HEK293T (cell line): ENCODE measurements around the gene MTMR1.

Experiments
- CTCF ChIA-PET: fragments of 350-600 bp; formaldehyde crosslinking; extraction: SDS; loops from one replicate; lab custom pipeline; 2021; ENCODE audit warnings: antibody characterized with exemption, inconsistent platforms; lab: Yijun Ruan, JAX
- POLR2A ChIA-PET: fragments of 350-600 bp; formaldehyde crosslinking; extraction: SDS; loops from one replicate; lab custom pipeline; 2020; ENCODE audit warnings: antibody characterized with exemption, inconsistent platforms; lab: Yijun Ruan, JAX
- DNase-seq: peaks from one replicate; pipeline ENCODE4 v3.0.0; 2012; ENCODE audit warnings: mixed read lengths; ENCODE audit errors: extremely low spot score
- ARNT ChIP-seq: fragments of 450-650 bp; IDR thresholded peaks from 2 replicates; pipeline ENCODE4 v1.6.1; 2017; ENCODE audit warnings: mild to moderate bottlenecking
- BHLHE40 ChIP-seq: fragments of 450-650 bp; IDR thresholded peaks from 2 replicates; pipeline ENCODE4 v1.6.1; 2016; ENCODE audit warnings: mild to moderate bottlenecking, moderate library complexity, borderline replicate concordance
- CTBP1 ChIP-seq: fragments of 450-650 bp; IDR thresholded peaks from 2 replicates; pipeline ENCODE4 v1.6.1; 2016; ENCODE audit warnings: borderline replicate concordance
- ELF4 ChIP-seq: fragments of 450-650 bp; IDR thresholded peaks from 2 replicates; pipeline ENCODE4 v1.6.1; 2017; ENCODE audit warnings: antibody characterized with exemption
- FOXA1 ChIP-seq: fragments of 450-650 bp; IDR thresholded peaks from 2 replicates; pipeline ENCODE4 v1.6.1; 2016; ENCODE audit warnings: mild to moderate bottlenecking
- FOXK2 ChIP-seq: fragments of 450-650 bp; IDR thresholded peaks from 2 replicates; pipeline ENCODE4 v1.6.1; 2016; ENCODE audit warnings: mild to moderate bottlenecking
- FOXM1 ChIP-seq: fragments of 450-650 bp; IDR thresholded peaks from 2 replicates; pipeline ENCODE4 v1.6.1; 2017; ENCODE audit warnings: mild to moderate bottlenecking, borderline replicate concordance
- HDGF ChIP-seq: fragments of 450-650 bp; IDR thresholded peaks from 2 replicates; pipeline ENCODE4 v1.6.1; 2017; ENCODE audit warnings: antibody characterized with exemption, borderline replicate concordance
- L3MBTL2 ChIP-seq: fragments of 450-650 bp; conservative IDR thresholded peaks from 2 replicates; pipeline ENCODE4 v1.6.1; 2016; ENCODE audit warnings: mild to moderate bottlenecking
- LEF1 ChIP-seq: fragments of 450-650 bp; IDR thresholded peaks from 2 replicates; pipeline ENCODE4 v1.6.1; 2017; ENCODE audit warnings: mild to moderate bottlenecking, borderline replicate concordance
- NFRKB ChIP-seq: fragments of 450-650 bp; IDR thresholded peaks from 2 replicates; pipeline ENCODE4 v1.6.1; 2016; ENCODE audit warnings: mild to moderate bottlenecking, moderate library complexity
- PKNOX1 ChIP-seq: fragments of 450-650 bp; IDR thresholded peaks from 2 replicates; pipeline ENCODE4 v1.6.1; 2016
- SP1 ChIP-seq: fragments of 450-650 bp; IDR thresholded peaks from 2 replicates; pipeline ENCODE4 v1.6.1; 2017
- SUZ12 ChIP-seq: fragments of 450-650 bp; IDR thresholded peaks from 2 replicates; pipeline ENCODE4 v1.6.1; 2016; ENCODE audit warnings: mild to moderate bottlenecking
- TARDBP ChIP-seq: fragments of 450-650 bp; IDR thresholded peaks from 2 replicates; pipeline ENCODE4 v1.6.1; 2016
- ZNF384 ChIP-seq: fragments of 450-650 bp; IDR thresholded peaks from 2 replicates; pipeline ENCODE4 v1.6.1; 2016

Gene MTMR1

GRCh38 chrX:150700107-150700506 lies 6.9 kb downstream of the MTMR1 start:
- ChIA-PET POLR2A (no interaction called here), CTCF (no interaction called here)
- TF ChIP-seq ZNF384 = no peak
- no peak for DNase-seq

- no peak for DNase-seq
- TF ChIP-seq SP1 (no peak), CTBP1 (no peak), FOXK2 (no peak), ELF4 (no peak), BHLHE40 (no peak), FOXA1 (no peak), TARDBP (no peak), ZNF384 (no peak), HDGF (no peak), L3MBTL2 (no peak), LEF1 (no peak), ARNT (no peak)
- POLR2A ChIA-PET = no interaction called here
- CTCF ChIA-PET = no interaction called here
Measured at GRCh38 chrX:150701377-150701776, 8.2 kb downstream of the MTMR1 start.

GRCh38 chrX:150702966-150703694 lies 9.9 kb downstream of the MTMR1 start:
- no peak for DNase-seq
- POLR2A ChIA-PET = interaction anchor here (0.5 kb wide), 1 partner anchor 21 kb away, joined by 3 read pairs; no protein-coding TSS in a partner anchor
- TF ChIP-seq FOXA1 (no peak), TARDBP (no peak), ARNT (no peak), PKNOX1 (no peak), ZNF384 (no peak), FOXM1 (no peak)
- CTCF ChIA-PET = interaction anchor here (0.5 to 1.2 kb wide), 2 partner anchors 20 to 91 kb away, joined by 3 to 5 read pairs; no protein-coding TSS in a partner anchor

GRCh38 chrX:150703695-150703974 lies 10.4 kb downstream of the MTMR1 start:
- POLR2A ChIA-PET = no interaction called here
- DNase-seq = no peak
- no peak for TF ChIP-seq BHLHE40
- TF ChIP-seq TARDBP = no peak
- TF ChIP-seq FOXK2 = no peak
- no peak for TF ChIP-seq NFRKB
- CTCF ChIA-PET = interaction anchor here (1.2 kb wide), 1 partner anchor 20 kb away, joined by 5 read pairs; no protein-coding TSS in a partner anchor

- DNase-seq = no peak
- no peak for TF ChIP-seq FOXK2
- no peak for TF ChIP-seq SUZ12
- no peak for TF ChIP-seq ELF4
- no peak for TF ChIP-seq CTBP1
- no peak for TF ChIP-seq NFRKB
- TF ChIP-seq L3MBTL2 = no peak
- no peak for TF ChIP-seq PKNOX1
- no peak for TF ChIP-seq ARNT
- TF ChIP-seq FOXA1 = no peak
- TF ChIP-seq SP1 = no peak
- TF ChIP-seq BHLHE40 = no peak
- TF ChIP-seq TARDBP = no peak
- TF ChIP-seq HDGF = no peak
- TF ChIP-seq FOXM1 = no peak
- no peak for TF ChIP-seq ZNF384
- no peak for TF ChIP-seq LEF1
- ChIA-PET CTCF (interaction anchor here (1.2 kb wide), 1 partner anchor 21 kb away, joined by 5 read pairs; no protein-coding TSS in a partner anchor), POLR2A (no interaction called here)
Measured at GRCh38 chrX:150704030-150704613, 10.9 kb downstream of the MTMR1 start.

GRCh38 chrX:150712619-150713018 lies 19.4 kb downstream of the MTMR1 start:
- POLR2A ChIA-PET = no interaction called here
- no peak for DNase-seq
- TF ChIP-seq BHLHE40 = no peak
- TF ChIP-seq HDGF = no peak
- no peak for TF ChIP-seq ZNF384
- TF ChIP-seq ARNT = no peak
- CTCF ChIA-PET = interaction anchor here (0.6 kb wide), 1 partner anchor 52 kb away, joined by 5 read pairs; no protein-coding TSS in a partner anchor

GRCh38 chrX:150715184-150715583 lies 22.0 kb downstream of the MTMR1 start:
- CTCF ChIA-PET = no interaction called here
- no peak for TF ChIP-seq ELF4
- TF ChIP-seq CTBP1 = no peak
- no peak for TF ChIP-seq FOXM1
- no peak for TF ChIP-seq PKNOX1
- TF ChIP-seq SP1 = no peak
- TF ChIP-seq FOXK2 = no peak
- TF ChIP-seq LEF1 = no peak
- no peak for TF ChIP-seq NFRKB
- no peak for TF ChIP-seq FOXA1
- no peak for TF ChIP-seq SUZ12
- no peak for TF ChIP-seq ZNF384
- TF ChIP-seq HDGF = no peak
- DNase-seq = no peak
- POLR2A ChIA-PET = no interaction called here
